ENCODE measurements around the gene PIK3C2A. TPM values are rescaled to one million over a fixed set of nuclear protein-coding genes. Genes with fewer than 3 reads are reported as not detected.

Gene PIK3C2A
- polyA plus RNA-seq, 1 donor (not counting 4 experiments of a cell fraction or from before 2014, with no cell fraction given), result 44.7 TPM

DNA sequence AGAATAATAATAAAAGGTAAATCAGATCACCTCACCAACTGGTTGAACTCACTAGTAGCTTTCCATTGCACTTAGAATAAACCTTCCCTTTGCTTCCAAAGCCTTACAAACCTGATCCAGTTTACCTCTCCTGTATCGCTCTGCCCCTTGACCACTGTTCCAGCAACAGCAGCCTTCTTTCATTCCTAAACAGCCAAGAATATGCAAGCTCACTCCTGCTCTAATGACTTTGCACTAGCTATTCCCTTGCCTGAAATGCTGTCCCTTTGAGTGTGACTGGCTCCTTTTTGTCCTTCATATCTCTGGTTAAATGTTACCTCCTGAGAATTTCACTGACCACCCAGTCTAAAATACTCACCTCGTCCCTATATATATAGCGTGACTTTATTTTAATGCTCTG is 9.6 kb upstream of the PIK3C2A start:
- H2AFZ ChIP-seq (ENCODE audit: control insufficient read depth, low read length), result no peak overlapping the region
- DNase-seq (ENCODE audit: low read depth, low spot score) (no peak), FAIRE-seq (no peak)
- no peak overlapping the region for H3K9ac ChIP-seq (ENCODE audit: control insufficient read depth, extremely low read depth, insufficient read depth, low read length)
- H3K9me3 ChIP-seq (ENCODE audit: control insufficient read depth, low read depth, low read length), result no peaks in the 10 kb centered on the region
- no peak overlapping the region for H3K4me2 ChIP-seq (ENCODE audit: control insufficient read depth, extremely low read depth, insufficient read depth, low read depth, low read length)
- H3K36me3 ChIP-seq (ENCODE audit: control insufficient read depth in 2 of 2, extremely low read depth in 1 of 2, insufficient read depth in 2 of 2, low read length in 2 of 2), result no peaks in the 10 kb centered on the region
- peaks cover 4% of the 10 kb centered on the region for H3K4me1 ChIP-seq (ENCODE audit: control insufficient read depth, extremely low read depth, insufficient read depth, low read length)
- H3K9me1 ChIP-seq (ENCODE audit: control insufficient read depth, extremely low read depth, insufficient read depth, low read length), result no peaks in the 10 kb centered on the region
- H4K20me1 ChIP-seq (ENCODE audit: control insufficient read depth, extremely low read depth, insufficient read depth, low read length), result no peaks in the 10 kb centered on the region
- no peaks in the 10 kb centered on the region for H3K79me2 ChIP-seq (ENCODE audit: control insufficient read depth, insufficient read depth, low read length)
- H3K4me3 ChIP-seq (ENCODE audit: control insufficient read depth in 2 of 3, extremely low read depth in 1 of 3, insufficient read depth in 2 of 3, low read depth in 1 of 3, low read length in 3 of 3), result no peak overlapping the region
- no peak overlapping the region for H3K27ac ChIP-seq (ENCODE audit: control insufficient read depth, insufficient read depth, low read length)
- dilution Hi-C loops (cut with MboI; ENCODE audit: extremely low pct_ligation_motif_present, low sequenced_read_pairs), result no loop called here
- H3K27me3 ChIP-seq (ENCODE audit: control insufficient read depth, extremely low read depth, insufficient read depth, low read length), result no peaks in the 10 kb centered on the region
- TF ChIP-seq CTCF (optimal IDR thresholded peaks at IDR 0.05 in 1 of 3, IDR thresholded peaks at IDR 0.05 in 1 of 3, conservative IDR thresholded peaks at IDR 0.05 in 1 of 3; ENCODE audit: extremely low read depth in 1 of 3, insufficient read depth in 2 of 3, low read length in 3 of 3), result no peak

DNA sequence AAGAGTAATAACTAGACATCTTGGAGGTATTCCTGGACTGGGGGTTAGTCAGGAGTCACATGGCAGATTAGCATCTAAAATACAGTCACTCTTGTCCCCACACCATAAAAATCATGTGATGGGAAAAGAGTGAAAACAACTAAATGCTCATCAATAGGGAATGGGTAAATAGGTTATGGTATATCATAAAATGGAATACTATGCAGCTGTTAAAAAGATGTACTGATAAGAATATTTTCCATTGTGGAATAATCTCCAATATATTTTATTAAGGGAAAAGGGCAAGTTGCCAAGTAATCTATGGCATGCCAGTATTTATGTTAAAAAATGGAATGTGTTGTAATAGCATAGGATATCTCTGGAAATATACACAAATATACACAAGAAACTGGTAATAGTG is 6.6 kb upstream of the PIK3C2A start:
- no peaks in the 10 kb centered on the region for H3K79me2 ChIP-seq (ENCODE audit: control insufficient read depth, insufficient read depth, low read length)
- no peak overlapping the region for H3K27ac ChIP-seq (ENCODE audit: control insufficient read depth, insufficient read depth, low read length)
- H3K9me1 ChIP-seq (ENCODE audit: control insufficient read depth, extremely low read depth, insufficient read depth, low read length), result no peaks in the 10 kb centered on the region
- H3K4me1 ChIP-seq (ENCODE audit: control insufficient read depth, extremely low read depth, insufficient read depth, low read length), result peaks cover 15% of the 10 kb centered on the region
- H3K9ac ChIP-seq (ENCODE audit: control insufficient read depth, extremely low read depth, insufficient read depth, low read length), result no peak overlapping the region
- DNase-seq (ENCODE audit: low read depth, low spot score) (no peak), FAIRE-seq (no peak)
- H3K4me2 ChIP-seq (ENCODE audit: control insufficient read depth, extremely low read depth, insufficient read depth, low read depth, low read length), result no peak overlapping the region
- no peaks in the 10 kb centered on the region for H3K27me3 ChIP-seq (ENCODE audit: control insufficient read depth, extremely low read depth, insufficient read depth, low read length)
- no peak for TF ChIP-seq EZH2 (IDR thresholded peaks at IDR 0.05; ENCODE audit: low read length)
- no peak for TF ChIP-seq CTCF (optimal IDR thresholded peaks at IDR 0.05 in 1 of 3, IDR thresholded peaks at IDR 0.05 in 1 of 3, conservative IDR thresholded peaks at IDR 0.05 in 1 of 3; ENCODE audit: extremely low read depth in 1 of 3, insufficient read depth in 2 of 3, low read length in 3 of 3)
- H3K9me3 ChIP-seq (ENCODE audit: control insufficient read depth, low read depth, low read length), result no peaks in the 10 kb centered on the region
- H4K20me1 ChIP-seq (ENCODE audit: control insufficient read depth, extremely low read depth, insufficient read depth, low read length), result no peaks in the 10 kb centered on the region
- H2AFZ ChIP-seq (ENCODE audit: control insufficient read depth, low read length), result no peak overlapping the region
- no peaks in the 10 kb centered on the region for H3K36me3 ChIP-seq (ENCODE audit: control insufficient read depth in 2 of 2, extremely low read depth in 1 of 2, insufficient read depth in 2 of 2, low read length in 2 of 2)
- no peak overlapping the region for H3K4me3 ChIP-seq (ENCODE audit: control insufficient read depth in 2 of 3, extremely low read depth in 1 of 3, insufficient read depth in 2 of 3, low read depth in 1 of 3, low read length in 3 of 3)
- dilution Hi-C loops (cut with MboI; ENCODE audit: extremely low pct_ligation_motif_present, low sequenced_read_pairs), result no loop called here

Data from keratinocyte (primary cell).